ENCODE results near the gene NUP153.

DNA sequence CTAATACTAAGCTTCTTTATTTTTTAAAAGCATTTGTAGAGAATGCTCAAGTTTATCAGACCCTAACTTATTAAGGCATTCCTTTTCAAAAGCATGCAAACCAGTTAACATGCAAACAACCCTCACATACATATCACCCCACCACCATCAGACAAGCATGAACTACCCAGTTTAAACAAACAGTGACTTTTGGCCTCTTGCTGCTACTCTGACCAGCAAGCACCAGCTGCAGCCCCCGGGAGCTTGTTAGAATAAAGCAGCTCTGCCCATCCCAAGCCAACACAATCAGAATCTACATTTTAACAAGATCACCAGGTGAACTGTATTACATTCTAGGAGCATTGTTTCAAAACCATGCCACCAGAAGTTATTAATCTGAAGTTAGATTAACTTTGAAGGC, 5.9 kb upstream of the NUP153 start:
- TF ChIP-seq EZH2 (IDR thresholded peaks at IDR 0.05; ENCODE audit: borderline replicate concordance, low read depth, low read length, poor library complexity, severe bottlenecking): no peak
- TF ChIP-seq, protein P1, sequence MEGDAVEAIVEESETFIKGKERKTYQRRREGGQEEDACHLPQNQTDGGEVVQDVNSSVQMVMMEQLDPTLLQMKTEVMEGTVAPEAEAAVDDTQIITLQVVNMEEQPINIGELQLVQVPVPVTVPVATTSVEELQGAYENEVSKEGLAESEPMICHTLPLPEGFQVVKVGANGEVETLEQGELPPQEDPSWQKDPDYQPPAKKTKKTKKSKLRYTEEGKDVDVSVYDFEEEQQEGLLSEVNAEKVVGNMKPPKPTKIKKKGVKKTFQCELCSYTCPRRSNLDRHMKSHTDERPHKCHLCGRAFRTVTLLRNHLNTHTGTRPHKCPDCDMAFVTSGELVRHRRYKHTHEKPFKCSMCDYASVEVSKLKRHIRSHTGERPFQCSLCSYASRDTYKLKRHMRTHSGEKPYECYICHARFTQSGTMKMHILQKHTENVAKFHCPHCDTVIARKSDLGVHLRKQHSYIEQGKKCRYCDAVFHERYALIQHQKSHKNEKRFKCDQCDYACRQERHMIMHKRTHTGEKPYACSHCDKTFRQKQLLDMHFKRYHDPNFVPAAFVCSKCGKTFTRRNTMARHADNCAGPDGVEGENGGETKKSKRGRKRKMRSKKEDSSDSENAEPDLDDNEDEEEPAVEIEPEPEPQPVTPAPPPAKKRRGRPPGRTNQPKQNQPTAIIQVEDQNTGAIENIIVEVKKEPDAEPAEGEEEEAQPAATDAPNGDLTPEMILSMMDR (conservative IDR thresholded peaks at IDR 0.05; ENCODE audit: low read depth, low read length): no peak

Measured in A673 (cell line).